DND-41 (cell line): Measurements from ENCODE around the gene DCST1.

Experiments used
- CTCF ChIP-seq: IDR thresholded peaks from 2 replicates; pipeline ENCODE4 v1.5.1; 2012; ENCODE audit warnings: borderline replicate concordance, low read length, moderate library complexity, mild to moderate bottlenecking; ENCODE audit not compliant: poor library complexity, severe bottlenecking; ENCODE audit errors: extremely low read depth
- EZH2 ChIP-seq: IDR thresholded peaks from 3 replicates; pipeline ENCODE4 v1.6.1; 2012; ENCODE audit warnings: borderline replicate concordance, low read depth, mild to moderate bottlenecking, moderate library complexity, low read length, inconsistent platforms; ENCODE audit not compliant: severe bottlenecking

- no peak for TF ChIP-seq CTCF
- no peak for TF ChIP-seq EZH2
Observed at GRCh38 chr1:155018617-155019348, 14.8 kb upstream of the DCST1 start.
